RWPE1 (cell line): Measurements from ENCODE around the gene RGS6.

Experiments used
- CTCF ChIA-PET: fragments of 350-600 bp; sonication (Branson Sonifier 250); formaldehyde crosslinking; extraction: SDS; loops from one replicate; lab custom pipeline; 2021; lab: Yijun Ruan, JAX
- POLR2A ChIA-PET: fragments of 400-600 bp; formaldehyde crosslinking; extraction: SDS; loops from one replicate; lab custom pipeline; 2020; ENCODE audit warnings: antibody characterized with exemption; ENCODE audit not compliant: low non-redundant PET; lab: Yijun Ruan, JAX
- DNase-seq: peaks from one replicate; pipeline ENCODE4 v3.0.0; 2012; ENCODE audit warnings: low spot score
- H3K27ac ChIP-seq: fragments of 450-650 bp; 2 replicates; pipeline ENCODE4 v1.5.1; 2017
- TF ChIP-seq, protein P1 (sequence below): fragments of 450-650 bp; conservative IDR thresholded peaks from 2 replicates; pipeline ENCODE4 v1.5.1; 2017; ENCODE audit warnings: low read depth, mild to moderate bottlenecking

Gene RGS6

DNA sequence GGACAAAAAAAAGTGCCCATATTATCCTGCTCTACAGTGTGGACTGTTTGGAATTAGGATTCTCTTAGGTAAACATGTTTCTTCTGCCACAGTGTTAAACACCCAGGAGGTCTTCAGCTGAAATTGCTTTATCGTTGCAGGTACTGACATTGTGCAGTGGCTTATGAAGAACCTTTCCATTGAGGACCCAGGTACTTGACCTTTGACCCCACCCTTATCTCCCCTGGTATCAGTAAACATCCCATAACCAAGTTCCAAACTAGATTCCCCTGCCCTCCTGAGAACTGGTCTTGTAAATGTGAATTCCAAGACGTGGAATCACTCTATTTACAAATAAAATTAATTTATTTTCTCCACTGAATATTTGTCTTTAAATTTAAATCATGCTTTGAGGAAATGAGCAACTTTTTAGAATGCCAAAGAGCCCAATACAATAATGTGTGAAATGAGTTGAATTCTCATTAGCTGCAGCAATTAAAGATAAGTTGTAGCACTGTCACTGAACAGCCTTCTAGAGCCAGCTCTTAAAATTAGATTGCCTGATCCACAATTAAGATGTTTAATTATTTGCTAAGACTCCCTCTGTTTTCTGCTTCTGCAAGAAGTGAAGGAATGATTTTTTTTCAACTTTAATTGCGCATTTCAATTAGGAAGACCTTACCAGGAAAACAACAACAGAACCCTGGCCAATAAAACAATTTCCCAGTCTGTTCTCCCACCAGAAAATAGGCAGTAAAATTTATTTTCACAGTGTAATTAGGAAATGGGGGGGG is 522.3 kb downstream of the RGS6 start:
- TF ChIP-seq, protein P1, sequence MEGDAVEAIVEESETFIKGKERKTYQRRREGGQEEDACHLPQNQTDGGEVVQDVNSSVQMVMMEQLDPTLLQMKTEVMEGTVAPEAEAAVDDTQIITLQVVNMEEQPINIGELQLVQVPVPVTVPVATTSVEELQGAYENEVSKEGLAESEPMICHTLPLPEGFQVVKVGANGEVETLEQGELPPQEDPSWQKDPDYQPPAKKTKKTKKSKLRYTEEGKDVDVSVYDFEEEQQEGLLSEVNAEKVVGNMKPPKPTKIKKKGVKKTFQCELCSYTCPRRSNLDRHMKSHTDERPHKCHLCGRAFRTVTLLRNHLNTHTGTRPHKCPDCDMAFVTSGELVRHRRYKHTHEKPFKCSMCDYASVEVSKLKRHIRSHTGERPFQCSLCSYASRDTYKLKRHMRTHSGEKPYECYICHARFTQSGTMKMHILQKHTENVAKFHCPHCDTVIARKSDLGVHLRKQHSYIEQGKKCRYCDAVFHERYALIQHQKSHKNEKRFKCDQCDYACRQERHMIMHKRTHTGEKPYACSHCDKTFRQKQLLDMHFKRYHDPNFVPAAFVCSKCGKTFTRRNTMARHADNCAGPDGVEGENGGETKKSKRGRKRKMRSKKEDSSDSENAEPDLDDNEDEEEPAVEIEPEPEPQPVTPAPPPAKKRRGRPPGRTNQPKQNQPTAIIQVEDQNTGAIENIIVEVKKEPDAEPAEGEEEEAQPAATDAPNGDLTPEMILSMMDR, result no peak
- POLR2A ChIA-PET, result no interaction called here
- H3K27ac ChIP-seq, result no peak overlapping the region
- CTCF ChIA-PET, result interaction anchor here (0.6 to 1.2 kb wide), 2 partner anchors 60 to 379 kb away, joined by 3 read pairs; no protein-coding TSS in a partner anchor
- DNase-seq, result no peak

DNA sequence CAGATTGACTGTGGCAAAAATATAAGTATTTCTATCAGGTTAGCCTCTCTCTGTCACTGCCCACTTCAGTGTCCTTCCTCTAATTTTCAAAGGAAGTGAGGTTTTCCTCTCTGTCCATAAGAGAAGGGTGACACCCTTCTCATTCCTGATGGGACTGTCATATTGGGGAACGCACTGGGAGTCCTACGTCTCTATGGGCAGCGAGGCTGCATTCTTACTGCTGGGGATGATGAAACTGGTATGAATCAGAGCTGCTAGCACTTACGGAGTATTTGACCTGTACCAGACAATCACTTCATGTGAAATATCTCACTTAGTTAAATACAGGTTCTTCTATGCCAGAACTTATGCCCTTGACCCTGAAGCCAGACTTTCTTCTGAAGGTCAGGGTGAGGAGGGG is 525.4 kb downstream of the RGS6 start:
- TF ChIP-seq, protein P1, result no peak
- peak; percentile 59 for DNase-seq
- H3K27ac ChIP-seq, result no peak overlapping the region
- POLR2A ChIA-PET, result no interaction called here
- CTCF ChIA-PET, result interaction anchor here (0.6 kb wide), 1 partner anchor 60 kb away, joined by 3 read pairs; no protein-coding TSS in a partner anchor

DNA sequence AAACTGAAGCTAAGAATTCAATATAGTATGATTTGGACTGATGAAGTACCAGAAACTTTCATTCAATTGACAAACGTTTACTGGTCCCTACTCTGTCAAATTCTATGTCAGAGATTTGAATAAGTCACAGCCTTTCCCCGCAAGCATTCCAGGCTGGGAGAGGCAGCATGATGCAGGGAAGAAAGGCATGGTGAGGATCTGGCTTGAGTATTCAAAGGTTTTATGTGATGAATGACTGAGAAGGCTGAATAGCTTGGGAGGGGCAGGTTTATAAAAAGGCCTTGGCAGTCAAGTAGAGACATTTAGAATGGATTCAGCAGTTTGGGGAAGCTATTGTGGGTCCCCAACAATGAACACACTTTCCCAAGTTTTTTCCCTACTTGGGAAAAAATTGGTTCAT is 529.8 kb downstream of the RGS6 start:
- POLR2A ChIA-PET, result no interaction called here
- TF ChIP-seq, protein P1, result no peak
- CTCF ChIA-PET, result no interaction called here
- no peak overlapping the region for H3K27ac ChIP-seq
- DNase-seq, result no peak

DNA sequence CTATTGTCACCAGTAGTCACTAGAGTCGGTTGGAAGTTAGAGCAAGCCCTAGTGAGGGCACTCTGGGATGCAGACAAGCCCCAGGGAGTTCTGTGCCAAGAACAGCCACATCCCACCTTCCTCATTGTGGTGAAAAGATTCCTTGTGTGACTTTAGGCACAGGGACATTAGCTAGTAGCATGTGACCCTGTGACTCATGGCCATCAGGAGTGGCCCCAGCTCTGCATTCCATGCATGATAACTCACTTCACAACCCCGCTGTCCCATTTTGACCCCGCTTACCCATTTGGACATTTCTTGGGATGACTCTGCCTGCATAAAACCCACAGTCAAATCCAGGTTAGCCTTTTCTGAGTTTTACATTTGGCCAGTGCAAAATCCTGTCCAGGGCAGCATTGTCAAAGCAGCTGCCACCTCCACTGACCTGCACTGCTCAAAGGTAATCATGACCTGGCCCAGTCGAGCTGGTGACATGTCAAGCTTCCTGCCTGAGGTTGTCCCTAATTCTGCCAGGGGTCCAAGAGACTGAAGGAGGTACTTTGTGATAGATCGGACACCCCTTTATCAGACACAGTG is 531.1 kb downstream of the RGS6 start:
- CTCF ChIA-PET, result interaction anchor here (0.6 to 0.8 kb wide), 2 partner anchors 10 to 172 kb away, joined by 3 read pairs; no protein-coding TSS in a partner anchor
- no peak overlapping the region for H3K27ac ChIP-seq
- no peak for DNase-seq
- TF ChIP-seq, protein P1, result no peak
- POLR2A ChIA-PET, result no interaction called here

DNA sequence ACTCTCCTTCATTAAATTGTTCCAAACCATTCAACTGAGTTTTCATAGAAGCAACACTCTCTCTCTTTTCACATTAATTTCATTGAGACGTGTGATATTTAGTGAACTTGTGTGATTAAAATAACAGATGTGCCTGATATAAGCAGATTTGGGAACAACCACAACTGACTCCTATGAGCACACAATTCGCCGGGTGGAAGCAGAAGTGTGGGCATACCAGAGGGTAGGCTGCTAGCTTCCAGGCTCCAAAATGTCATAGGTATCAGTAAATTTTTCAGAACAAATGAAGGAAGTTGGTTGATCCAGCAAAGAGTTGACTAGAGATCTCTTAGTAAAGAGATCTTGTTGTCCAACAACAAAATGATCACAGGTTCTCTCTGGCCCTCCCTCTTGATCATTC is 532.0 kb downstream of the RGS6 start:
- POLR2A ChIA-PET, result no interaction called here
- TF ChIP-seq, protein P1, result no peak
- no peak for DNase-seq
- CTCF ChIA-PET, result no interaction called here
- no peak overlapping the region for H3K27ac ChIP-seq

DNA sequence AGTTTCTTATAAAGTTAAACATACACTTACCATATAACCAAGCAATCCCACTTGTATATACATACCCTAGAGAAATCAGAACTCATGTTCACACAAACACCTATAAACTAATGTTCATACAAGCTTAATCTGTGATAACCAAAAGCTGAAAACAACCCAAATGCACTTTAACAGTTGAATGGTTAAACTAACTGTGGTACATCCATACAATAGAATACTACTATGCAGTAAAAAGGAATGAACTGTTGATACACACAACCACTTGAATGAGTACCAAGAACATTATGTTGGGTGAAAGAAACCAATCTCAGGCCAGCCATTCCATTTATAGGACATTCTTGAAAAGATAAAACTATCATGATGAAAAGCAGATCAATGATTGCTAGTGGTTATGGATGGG is 534.1 kb downstream of the RGS6 start:
- no peak overlapping the region for H3K27ac ChIP-seq
- no peak for DNase-seq
- ChIA-PET CTCF (no interaction called here), POLR2A (no interaction called here)
- TF ChIP-seq, protein P1, result no peak
